ENCODE results near the gene USB1.

DNA sequence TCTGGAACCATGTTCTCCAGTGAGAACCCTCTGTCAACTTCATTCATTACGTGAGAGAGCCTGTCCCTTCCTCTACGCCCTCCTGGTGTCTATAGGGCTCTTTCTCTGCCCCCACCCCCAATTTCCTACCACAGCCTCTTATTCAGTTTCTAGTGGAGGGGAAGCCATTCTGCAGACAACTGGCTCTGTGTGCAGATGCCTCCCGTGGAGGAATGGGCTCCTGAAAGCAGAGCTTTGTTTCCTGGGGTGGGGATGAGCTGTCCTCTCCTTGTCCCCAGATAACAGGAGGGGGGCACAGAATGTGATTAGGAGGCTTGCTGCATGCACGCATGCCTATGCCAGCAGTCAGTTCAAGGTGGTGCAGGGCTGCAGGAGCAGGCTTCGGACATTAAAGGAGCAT is 55.9 kb downstream of the USB1 start:
- TF ChIP-seq, protein P1, sequence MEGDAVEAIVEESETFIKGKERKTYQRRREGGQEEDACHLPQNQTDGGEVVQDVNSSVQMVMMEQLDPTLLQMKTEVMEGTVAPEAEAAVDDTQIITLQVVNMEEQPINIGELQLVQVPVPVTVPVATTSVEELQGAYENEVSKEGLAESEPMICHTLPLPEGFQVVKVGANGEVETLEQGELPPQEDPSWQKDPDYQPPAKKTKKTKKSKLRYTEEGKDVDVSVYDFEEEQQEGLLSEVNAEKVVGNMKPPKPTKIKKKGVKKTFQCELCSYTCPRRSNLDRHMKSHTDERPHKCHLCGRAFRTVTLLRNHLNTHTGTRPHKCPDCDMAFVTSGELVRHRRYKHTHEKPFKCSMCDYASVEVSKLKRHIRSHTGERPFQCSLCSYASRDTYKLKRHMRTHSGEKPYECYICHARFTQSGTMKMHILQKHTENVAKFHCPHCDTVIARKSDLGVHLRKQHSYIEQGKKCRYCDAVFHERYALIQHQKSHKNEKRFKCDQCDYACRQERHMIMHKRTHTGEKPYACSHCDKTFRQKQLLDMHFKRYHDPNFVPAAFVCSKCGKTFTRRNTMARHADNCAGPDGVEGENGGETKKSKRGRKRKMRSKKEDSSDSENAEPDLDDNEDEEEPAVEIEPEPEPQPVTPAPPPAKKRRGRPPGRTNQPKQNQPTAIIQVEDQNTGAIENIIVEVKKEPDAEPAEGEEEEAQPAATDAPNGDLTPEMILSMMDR (conservative IDR thresholded peaks at IDR 0.05; ENCODE audit: low read depth in 2 of 2), result no peak
- TF ChIP-seq STAT1 (IDR thresholded peaks at IDR 0.05; ENCODE audit: unreplicated experiment), result no peak

All from GM23338 (cell line).